ENCODE data around the gene CDCA4.
"Not testable (repeated sequence)": the region's sequence is repeated elsewhere in the genome, so short reads cannot be mapped to it uniquely, and the experiment has no call there.

The CDCA4 gene

DNA sequence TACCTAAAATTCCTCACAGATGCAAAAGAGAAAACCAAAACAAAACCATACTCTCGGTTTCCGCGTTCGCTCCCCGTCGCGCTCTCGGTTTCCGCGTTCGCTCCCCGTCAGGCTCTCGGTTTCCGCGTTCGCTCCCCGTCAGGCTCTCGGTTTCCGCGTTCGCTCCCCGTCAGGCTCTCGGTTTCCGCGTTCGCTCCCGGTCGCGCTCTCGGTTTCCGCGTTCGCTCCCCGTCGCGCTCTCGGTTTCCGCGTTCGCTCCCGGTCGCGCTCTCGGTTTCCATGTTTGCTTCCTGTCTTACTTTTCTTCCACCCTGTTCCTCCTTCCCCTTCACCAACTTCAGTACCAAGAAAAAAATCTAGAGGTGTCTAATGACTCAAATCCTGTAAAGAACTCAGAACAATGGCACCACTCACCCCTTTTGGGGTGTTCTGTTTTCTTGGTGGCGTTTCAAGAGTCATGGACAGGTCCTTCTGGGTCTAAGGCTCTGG, 12.6 kb upstream of the CDCA4 start:
- not testable (repeated sequence) for H2BK12ac ChIP-seq (ENCODE audit: low read length); H3K27ac ChIP-seq (ENCODE audit: low read depth, low read length); H3K9me3 ChIP-seq (ENCODE audit: insufficient read depth, low read depth, low read length); H3K79me2 ChIP-seq (ENCODE audit: control insufficient read depth, insufficient read depth, low read length, poor library complexity); H3K9ac ChIP-seq (ENCODE audit: low read length); H3K27me3 ChIP-seq (ENCODE audit: insufficient read depth, low read length); H3K79me1 ChIP-seq (ENCODE audit: low read length); H3K4me1 ChIP-seq (ENCODE audit: control insufficient read depth in 1 of 2, insufficient read depth in 2 of 2, low read length in 2 of 2); H4K12ac ChIP-seq (ENCODE audit: low read depth, low read length); H2AK5ac ChIP-seq (ENCODE audit: low read length); H3K4ac ChIP-seq (ENCODE audit: low read depth, low read length); H2BK5ac ChIP-seq (ENCODE audit: low read depth, low read length, poor library complexity); H3K36me3 ChIP-seq (ENCODE audit: control insufficient read depth in 1 of 2, insufficient read depth in 2 of 2, low read length in 2 of 2); H3K18ac ChIP-seq (ENCODE audit: low read length); H3K23ac ChIP-seq (ENCODE audit: low read length); DNase-seq
- Histone ChIP-seq H4K91ac (ENCODE audit: low read depth, low read length) (peak overlapping the region; percentile 18), H3K4me2 (ENCODE audit: low read length) (peak overlapping the region; percentile 22), H2AFZ (ENCODE audit: insufficient read depth, low read length, poor library complexity) (peak overlapping the region; percentile 45), H3K4me3 (ENCODE audit: low read depth, low read length) (peak overlapping the region; percentile 64), H4K8ac (ENCODE audit: low read depth, low read length) (peak overlapping the region; percentile 58), H3K14ac (ENCODE audit: low read length) (peak overlapping the region; percentile 40), H2BK120ac (ENCODE audit: insufficient read depth, low read length, poor library complexity) (peak overlapping the region; percentile 57)
- WGBS (ENCODE audit: extremely low coverage, insufficient coverage, insufficient read length): no CpG with 5 or more reads among the region's 45 CpGs

DNA sequence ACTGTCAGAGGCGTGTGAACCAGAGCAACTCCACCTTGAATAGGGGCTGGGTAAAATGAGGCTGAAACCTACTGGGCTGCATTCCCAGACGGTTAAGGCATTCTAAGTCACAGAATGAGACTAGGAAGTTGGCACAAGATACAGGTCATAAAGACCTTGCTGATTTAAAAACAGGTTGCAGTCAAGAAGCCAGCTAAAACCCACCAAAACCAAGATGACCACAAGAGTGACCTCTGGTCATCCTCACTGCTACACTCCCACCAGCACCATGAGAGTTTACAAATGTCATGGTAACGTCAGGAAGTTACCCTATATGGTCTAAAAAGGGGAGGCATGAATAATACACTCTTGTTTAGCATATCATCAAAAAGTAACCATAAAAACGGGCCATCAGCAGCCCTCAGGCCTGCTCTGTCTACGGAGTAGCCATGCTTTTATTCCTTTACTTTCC, 11.6 kb upstream of the CDCA4 start:
- H3K18ac ChIP-seq (ENCODE audit: low read length); H2BK120ac ChIP-seq (ENCODE audit: insufficient read depth, low read length, poor library complexity); H3K27me3 ChIP-seq (ENCODE audit: insufficient read depth, low read length); H3K23ac ChIP-seq (ENCODE audit: low read length); H3K4me1 ChIP-seq (ENCODE audit: control insufficient read depth in 1 of 2, insufficient read depth in 2 of 2, low read length in 2 of 2); H4K8ac ChIP-seq (ENCODE audit: low read depth, low read length); H3K4ac ChIP-seq (ENCODE audit: low read depth, low read length); H2AK5ac ChIP-seq (ENCODE audit: low read length); H2AFZ ChIP-seq (ENCODE audit: insufficient read depth, low read length, poor library complexity); H3K9me3 ChIP-seq (ENCODE audit: insufficient read depth, low read depth, low read length); H3K4me3 ChIP-seq (ENCODE audit: low read depth, low read length); H2BK5ac ChIP-seq (ENCODE audit: low read depth, low read length, poor library complexity); H4K12ac ChIP-seq (ENCODE audit: low read depth, low read length); H3K79me2 ChIP-seq (ENCODE audit: control insufficient read depth, insufficient read depth, low read length, poor library complexity); H3K79me1 ChIP-seq (ENCODE audit: low read length); H2BK12ac ChIP-seq (ENCODE audit: low read length); H3K14ac ChIP-seq (ENCODE audit: low read length); H3K9ac ChIP-seq (ENCODE audit: low read length); H3K36me3 ChIP-seq (ENCODE audit: control insufficient read depth in 1 of 2, insufficient read depth in 2 of 2, low read length in 2 of 2): not testable (repeated sequence)
- peak overlapping the region; percentile 55 for H3K27ac ChIP-seq (ENCODE audit: low read depth, low read length)
- H3K4me2 ChIP-seq (ENCODE audit: low read length): peak overlapping the region; percentile 45
- WGBS (ENCODE audit: extremely low coverage, insufficient coverage, insufficient read length): no CpG with 5 or more reads among the region's 5 CpGs
- DNase-seq: peak; percentile 81 to 85
- peak overlapping the region; percentile 45 for H4K91ac ChIP-seq (ENCODE audit: low read depth, low read length)

DNA sequence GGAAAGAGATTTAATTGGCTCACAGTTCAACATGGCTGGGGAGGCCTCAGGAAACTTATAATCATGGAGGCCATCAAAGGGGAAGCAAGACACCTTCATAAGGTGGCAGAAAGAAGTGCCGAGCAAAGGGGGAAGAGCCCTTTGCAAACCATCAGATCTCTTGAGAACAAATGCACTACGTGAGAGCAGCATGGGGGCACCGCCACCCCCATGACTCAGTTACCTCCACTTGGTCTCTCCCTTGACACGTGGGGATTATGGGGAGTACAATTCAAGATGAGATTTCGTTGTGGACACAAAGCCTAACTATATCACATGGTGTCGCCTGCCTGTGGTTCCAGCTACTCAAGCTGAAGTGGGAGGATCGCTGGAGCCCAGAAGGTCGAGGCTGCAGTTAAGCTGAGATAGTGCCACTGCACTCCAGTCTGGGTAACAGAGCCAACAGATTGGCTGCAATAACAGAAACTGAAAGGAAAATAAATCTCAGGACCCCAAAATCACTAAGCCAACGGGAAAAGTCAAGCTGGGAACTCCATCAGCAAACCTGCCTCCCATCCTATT, 10.0 kb upstream of the CDCA4 start:
- DNase-seq: peak in 1 of 2 donors; percentile 1
- H3K18ac ChIP-seq (ENCODE audit: low read length): no peak overlapping the region
- H2BK5ac ChIP-seq (ENCODE audit: low read depth, low read length, poor library complexity): no peak overlapping the region
- no peak overlapping the region for H3K4ac ChIP-seq (ENCODE audit: low read depth, low read length)
- no peaks in the 10 kb centered on the region for H3K79me2 ChIP-seq (ENCODE audit: control insufficient read depth, insufficient read depth, low read length, poor library complexity)
- no peaks in the 10 kb centered on the region for H3K36me3 ChIP-seq (ENCODE audit: control insufficient read depth in 1 of 2, insufficient read depth in 2 of 2, low read length in 2 of 2)
- H3K4me1 ChIP-seq (ENCODE audit: control insufficient read depth in 1 of 2, insufficient read depth in 2 of 2, low read length in 2 of 2): no peaks in the 10 kb centered on the region
- no peak overlapping the region for H3K4me2 ChIP-seq (ENCODE audit: low read length)
- no peak overlapping the region for H3K23ac ChIP-seq (ENCODE audit: low read length)
- H2AK5ac ChIP-seq (ENCODE audit: low read length): peak overlapping the region; percentile 7
- H2BK120ac ChIP-seq (ENCODE audit: insufficient read depth, low read length, poor library complexity): no peak overlapping the region
- H3K79me1 ChIP-seq (ENCODE audit: low read length): peaks cover 8% of the 10 kb centered on the region
- no peak overlapping the region for H3K14ac ChIP-seq (ENCODE audit: low read length)
- no peak overlapping the region for H3K9ac ChIP-seq (ENCODE audit: low read length)
- H3K4me3 ChIP-seq (ENCODE audit: low read depth, low read length): no peak overlapping the region
- H2BK12ac ChIP-seq (ENCODE audit: low read length): peak overlapping the region; percentile 84
- WGBS (ENCODE audit: extremely low coverage, insufficient coverage, insufficient read length): no CpG with 5 or more reads among the region's 9 CpGs
- no peak overlapping the region for H4K8ac ChIP-seq (ENCODE audit: low read depth, low read length)
- peaks cover 1% of the 10 kb centered on the region for H3K9me3 ChIP-seq (ENCODE audit: insufficient read depth, low read depth, low read length)
- H3K27ac ChIP-seq (ENCODE audit: low read depth, low read length): no peak overlapping the region
- H2AFZ ChIP-seq (ENCODE audit: insufficient read depth, low read length, poor library complexity): no peak overlapping the region
- H3K27me3 ChIP-seq (ENCODE audit: insufficient read depth, low read length): no peaks in the 10 kb centered on the region
- no peak overlapping the region for H4K91ac ChIP-seq (ENCODE audit: low read depth, low read length)
- no peak overlapping the region for H4K12ac ChIP-seq (ENCODE audit: low read depth, low read length)

DNA sequence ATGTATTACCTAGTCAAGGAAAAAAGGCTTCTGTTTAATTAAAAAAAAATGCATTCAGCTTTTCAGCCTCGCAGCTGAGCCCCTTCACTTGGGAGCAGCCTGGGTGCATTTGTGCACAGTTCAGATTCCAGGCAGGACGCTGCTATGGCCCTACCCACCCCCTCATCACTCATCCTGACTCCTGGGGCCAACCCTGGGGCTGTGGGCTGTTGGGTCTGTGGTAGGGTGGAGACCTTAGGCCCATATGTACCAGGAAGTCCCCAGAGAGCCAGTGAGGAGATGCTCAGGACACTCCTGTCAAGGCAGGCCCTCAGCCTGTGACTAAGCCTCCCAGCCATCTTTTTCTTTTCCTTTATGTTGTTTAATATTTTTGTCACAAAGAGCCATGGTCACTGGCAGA, 9.3 kb upstream of the CDCA4 start:
- no peak overlapping the region for H4K12ac ChIP-seq (ENCODE audit: low read depth, low read length)
- H3K4me3 ChIP-seq (ENCODE audit: low read depth, low read length): peak overlapping the region; percentile 37
- no peak overlapping the region for H4K91ac ChIP-seq (ENCODE audit: low read depth, low read length)
- no peak overlapping the region for H2BK120ac ChIP-seq (ENCODE audit: insufficient read depth, low read length, poor library complexity)
- H3K18ac ChIP-seq (ENCODE audit: low read length): no peak overlapping the region
- peaks cover 1% of the 10 kb centered on the region for H3K9me3 ChIP-seq (ENCODE audit: insufficient read depth, low read depth, low read length)
- no peak overlapping the region for H4K8ac ChIP-seq (ENCODE audit: low read depth, low read length)
- no peak overlapping the region for H2BK5ac ChIP-seq (ENCODE audit: low read depth, low read length, poor library complexity)
- no peaks in the 10 kb centered on the region for H3K4me1 ChIP-seq (ENCODE audit: control insufficient read depth in 1 of 2, insufficient read depth in 2 of 2, low read length in 2 of 2)
- H2AFZ ChIP-seq (ENCODE audit: insufficient read depth, low read length, poor library complexity): no peak overlapping the region
- peak; percentile 77 for DNase-seq
- no peak overlapping the region for H3K4me2 ChIP-seq (ENCODE audit: low read length)
- WGBS (ENCODE audit: extremely low coverage, insufficient coverage, insufficient read length): no CpG with 5 or more reads among the region's 2 CpGs
- H3K27ac ChIP-seq (ENCODE audit: low read depth, low read length): no peak overlapping the region
- no peaks in the 10 kb centered on the region for H3K27me3 ChIP-seq (ENCODE audit: insufficient read depth, low read length)
- H2AK5ac ChIP-seq (ENCODE audit: low read length): no peak overlapping the region
- no peak overlapping the region for H3K14ac ChIP-seq (ENCODE audit: low read length)
- no peaks in the 10 kb centered on the region for H3K36me3 ChIP-seq (ENCODE audit: control insufficient read depth in 1 of 2, insufficient read depth in 2 of 2, low read length in 2 of 2)
- H3K79me2 ChIP-seq (ENCODE audit: control insufficient read depth, insufficient read depth, low read length, poor library complexity): no peaks in the 10 kb centered on the region
- H3K4ac ChIP-seq (ENCODE audit: low read depth, low read length): no peak overlapping the region
- H2BK12ac ChIP-seq (ENCODE audit: low read length): no peak overlapping the region
- no peak overlapping the region for H3K9ac ChIP-seq (ENCODE audit: low read length)
- no peak overlapping the region for H3K23ac ChIP-seq (ENCODE audit: low read length)
- H3K79me1 ChIP-seq (ENCODE audit: low read length): peaks cover 8% of the 10 kb centered on the region

Measured in trophoblast cell (in vitro differentiated cells and primary cell).